Amniotic stem cell (primary cell): Measurements from ENCODE around the gene EMP2.
"Not testable (repeated sequence)": the region's sequence is repeated elsewhere in the genome, so short reads cannot be mapped to it uniquely, and the experiment has no call there.

Source experiments
- DNase-seq: peaks from one replicate; lab custom pipeline; 2025; lab: John Stamatoyannopoulos, UW

The EMP2 gene

DNA sequence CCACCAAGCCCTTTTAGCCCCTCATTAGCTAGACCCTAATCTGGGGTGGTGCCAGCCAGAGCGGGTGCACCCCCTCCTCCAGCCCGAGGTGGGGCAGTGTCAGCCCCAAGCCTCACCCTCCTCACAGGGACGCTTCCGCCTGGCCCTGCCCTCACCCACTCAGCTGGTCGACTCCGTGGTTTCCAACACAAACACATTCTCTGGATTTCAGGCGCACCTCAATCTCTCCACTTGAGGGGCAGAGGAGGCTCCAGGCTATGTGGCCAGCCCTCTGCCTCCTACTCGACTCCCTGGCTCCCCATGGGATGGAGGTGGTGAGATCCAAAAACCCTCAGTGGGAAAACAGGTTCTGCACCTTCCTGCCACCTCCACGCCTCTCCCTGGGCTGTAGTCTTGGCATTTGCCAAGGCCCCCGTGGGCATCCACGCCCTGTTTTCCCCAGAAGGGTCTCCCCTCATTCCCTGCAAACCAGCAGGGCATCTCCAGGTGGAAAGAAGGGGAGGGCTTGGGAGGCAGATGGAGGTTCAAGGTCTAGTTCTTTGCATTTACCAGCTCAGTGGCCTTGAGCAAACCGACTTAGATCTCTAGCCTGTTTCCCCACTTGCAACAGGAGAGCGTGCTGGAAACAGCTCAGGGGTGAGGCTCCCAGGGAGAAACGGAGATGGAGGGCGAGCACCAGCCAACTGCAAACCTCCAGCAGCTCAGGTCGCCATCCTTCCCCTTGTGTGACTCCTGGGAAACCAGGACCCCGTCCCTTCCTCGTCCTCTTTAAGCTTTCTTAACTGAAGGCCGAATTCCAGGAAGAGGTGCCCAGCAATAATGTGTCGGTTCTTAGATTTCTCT is 1.7 kb downstream of the EMP2 start:
- DNase-seq = no peak

DNA sequence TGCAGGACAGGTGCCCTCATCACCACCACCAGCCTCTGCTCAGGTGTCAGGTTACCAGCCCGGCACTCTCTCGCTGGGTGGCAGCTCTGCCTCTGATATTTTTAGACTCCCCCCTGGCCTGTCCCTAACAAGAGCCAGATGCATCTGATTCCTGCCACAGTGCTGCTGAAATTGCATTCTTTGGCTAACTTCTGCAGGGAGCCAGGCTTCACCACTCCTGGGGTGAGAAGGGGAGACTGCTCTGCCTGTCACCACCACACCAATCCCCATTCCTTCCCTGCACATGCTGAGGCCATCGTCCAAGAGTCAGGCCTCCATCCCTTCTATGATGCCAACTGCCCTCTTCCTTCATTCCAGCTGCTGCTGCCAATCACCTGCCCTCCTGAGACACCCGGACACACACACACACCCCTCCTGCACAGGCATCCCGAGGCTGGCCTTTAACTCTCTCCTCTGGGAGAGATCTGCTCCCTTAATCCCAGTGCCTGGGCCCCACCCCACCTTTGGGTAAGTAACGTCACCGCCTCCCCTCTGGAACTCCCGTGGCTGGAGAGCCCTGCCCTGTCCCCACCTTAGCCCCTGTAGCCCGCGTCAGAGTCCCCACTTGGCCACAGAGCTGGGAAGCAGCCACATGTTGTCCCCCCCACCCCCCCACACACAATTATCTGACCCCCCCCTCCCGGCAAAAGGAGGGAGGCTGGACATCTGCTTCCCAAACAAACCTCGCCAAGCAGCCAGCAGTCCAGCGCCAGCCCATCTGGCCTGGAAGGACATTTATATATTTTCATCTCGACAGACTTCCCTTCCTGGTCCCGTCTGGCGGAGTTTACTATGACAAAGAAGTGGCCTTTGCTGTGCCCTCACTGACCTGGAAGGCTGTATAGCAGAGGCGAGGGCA is 2.8 kb downstream of the EMP2 start:
- no peak for DNase-seq

DNA sequence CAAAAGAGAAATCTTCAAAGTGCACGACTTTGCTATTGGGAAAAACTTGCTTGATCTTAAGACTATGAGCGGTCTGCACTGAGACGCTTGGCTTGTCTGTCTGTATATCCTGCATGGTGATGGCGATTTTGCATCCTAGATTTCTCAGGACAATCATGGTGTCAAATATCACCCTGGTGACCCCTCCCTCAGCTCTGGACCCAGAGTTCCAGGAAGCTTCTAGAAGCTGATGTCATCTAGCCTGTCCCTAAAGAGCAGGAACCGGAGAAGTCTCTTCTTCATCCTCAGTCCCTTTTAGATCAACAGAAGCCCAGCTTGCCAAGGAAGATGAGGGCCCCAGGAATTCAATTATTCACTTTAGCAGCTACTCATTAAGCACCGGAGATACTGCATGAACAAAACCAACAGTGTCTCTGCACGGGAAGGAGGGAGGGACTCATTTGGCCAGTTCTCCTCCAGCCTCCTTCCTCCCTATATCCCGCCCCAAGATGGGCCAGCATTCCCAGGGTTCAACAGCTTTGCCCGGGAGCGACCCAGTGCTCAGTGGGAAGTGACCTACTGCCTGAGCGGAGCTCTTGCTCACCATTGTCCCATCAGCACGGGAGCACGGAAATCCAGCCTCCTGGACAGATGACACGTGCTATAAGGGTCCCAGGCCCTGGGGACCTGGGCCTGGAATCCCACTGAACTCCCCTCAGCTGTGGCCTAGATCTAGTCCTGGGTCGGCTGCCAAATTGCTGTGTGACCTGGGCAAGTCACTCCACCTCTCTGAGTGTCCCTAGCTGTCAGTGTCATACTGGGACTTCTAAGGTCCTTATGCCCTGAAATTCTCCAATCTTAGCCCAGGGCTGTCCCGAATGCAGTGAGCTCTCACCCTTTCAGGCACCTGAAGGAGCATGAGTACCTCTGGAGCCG is 3.8 kb downstream of the EMP2 start:
- DNase-seq = no peak

GRCh38 chr16:10575506-10576130 is 4.8 kb downstream of the EMP2 start:
- DNase-seq = no peak

DNA sequence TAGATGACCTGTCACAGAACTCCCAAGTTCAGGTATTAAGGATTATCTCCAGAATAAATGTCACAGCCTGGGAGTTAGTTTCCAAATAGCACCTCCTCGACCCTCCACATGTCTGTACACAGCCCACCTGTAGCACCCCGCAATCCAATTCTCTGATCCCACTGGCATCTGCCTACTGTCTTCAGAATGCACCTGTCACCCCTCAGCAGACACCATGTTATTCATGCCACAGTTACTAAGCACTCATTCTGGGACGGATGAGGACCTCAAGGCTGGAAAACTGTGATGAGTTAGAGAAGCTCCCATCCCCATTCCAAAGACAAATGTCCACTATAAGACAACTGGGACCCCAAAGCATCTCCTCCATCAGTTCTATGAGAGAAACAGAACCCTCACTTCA is 7.8 kb downstream of the EMP2 start:
- DNase-seq = no peak

DNA sequence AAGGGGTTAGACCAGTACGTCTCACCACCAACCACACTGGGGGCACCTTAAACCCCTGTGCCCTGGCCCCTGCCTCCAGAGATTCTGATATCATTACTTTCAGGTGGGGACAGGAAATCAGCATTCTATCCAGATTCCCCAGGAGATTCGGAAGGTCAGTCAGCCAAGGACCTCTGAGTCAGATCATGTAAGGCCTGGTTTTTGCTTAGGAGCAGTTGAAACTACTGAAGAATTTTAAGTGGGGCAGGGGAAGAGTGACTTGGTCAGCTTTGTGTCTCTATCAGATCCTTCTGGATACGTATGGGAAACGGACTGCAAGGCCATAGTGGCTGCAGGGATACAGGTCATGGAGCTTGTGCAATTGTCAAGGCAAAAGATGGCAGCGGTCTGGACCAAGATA is 9.0 kb downstream of the EMP2 start:
- no peak for DNase-seq

DNA sequence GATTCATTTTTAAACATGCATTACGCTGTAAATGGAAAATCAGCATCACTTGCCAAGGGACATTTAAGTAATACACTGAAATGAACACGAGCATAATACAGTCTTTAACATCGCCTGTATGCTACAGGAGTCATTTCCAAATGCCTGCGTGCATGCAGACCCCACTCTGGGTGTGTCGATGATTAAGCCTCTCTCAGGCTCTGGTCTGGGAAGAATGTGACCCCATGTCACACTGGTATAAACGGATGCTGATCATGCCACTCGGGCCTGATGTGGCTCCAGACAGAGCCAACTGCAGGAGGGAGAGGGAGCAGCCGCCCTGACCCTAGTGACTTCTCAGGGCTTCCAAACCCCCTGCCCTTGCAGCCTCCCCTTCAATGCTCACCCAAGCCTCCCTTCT is 10.8 kb downstream of the EMP2 start:
- DNase-seq = no peak

GRCh38 chr16:10566613-10567012 is 13.8 kb downstream of the EMP2 start:
- no peak for DNase-seq

DNA sequence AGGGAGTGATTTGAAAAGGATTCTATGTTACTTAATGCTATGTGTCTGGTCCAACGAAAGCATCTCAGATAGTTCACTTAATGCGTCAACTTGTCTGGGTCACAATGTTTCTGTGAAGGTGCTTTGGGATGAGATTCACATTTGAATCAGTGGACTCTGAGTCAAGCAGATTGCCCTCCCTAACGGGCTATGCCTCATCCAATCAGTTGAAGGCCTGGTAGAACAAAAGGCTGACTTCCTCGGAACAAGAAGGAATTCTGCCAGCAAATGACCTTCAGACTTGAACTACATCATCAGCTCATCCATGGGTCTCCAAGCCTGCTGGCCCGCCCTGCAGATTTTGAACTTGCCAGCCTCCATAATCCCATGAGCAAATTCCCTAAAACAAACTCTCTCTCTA is 15.2 kb downstream of the EMP2 start:
- no peak for DNase-seq

GRCh38 chr16:10564591-10564990 is 15.8 kb downstream of the EMP2 start:
- DNase-seq = no peak

GRCh38 chr16:10562361-10562899 is 18.0 kb downstream of the EMP2 start:
- no peak for DNase-seq

DNA sequence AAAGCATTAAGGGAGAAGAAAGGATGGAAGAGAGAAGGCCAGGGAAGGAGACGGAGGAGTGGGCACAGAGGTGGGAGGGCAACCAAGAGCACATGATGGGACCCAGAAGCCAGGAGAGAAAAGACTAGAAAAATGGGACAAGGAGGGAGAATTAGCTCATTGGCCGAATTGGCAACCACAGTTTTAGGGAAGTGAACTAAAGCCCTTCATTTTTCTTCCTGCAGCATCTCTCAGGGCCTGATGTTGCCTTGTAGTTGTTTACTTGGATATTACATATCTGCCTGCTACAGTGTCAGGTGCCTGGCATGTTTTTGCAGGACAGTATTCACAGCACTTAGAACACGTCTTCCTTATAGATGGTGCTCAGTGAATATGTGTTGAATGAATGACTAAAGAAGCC is 19.0 kb downstream of the EMP2 start:
- DNase-seq = no peak

- DNase-seq = no peak
Observed at GRCh38 chr16:10561001-10561400, 19.4 kb downstream of the EMP2 start.

DNA sequence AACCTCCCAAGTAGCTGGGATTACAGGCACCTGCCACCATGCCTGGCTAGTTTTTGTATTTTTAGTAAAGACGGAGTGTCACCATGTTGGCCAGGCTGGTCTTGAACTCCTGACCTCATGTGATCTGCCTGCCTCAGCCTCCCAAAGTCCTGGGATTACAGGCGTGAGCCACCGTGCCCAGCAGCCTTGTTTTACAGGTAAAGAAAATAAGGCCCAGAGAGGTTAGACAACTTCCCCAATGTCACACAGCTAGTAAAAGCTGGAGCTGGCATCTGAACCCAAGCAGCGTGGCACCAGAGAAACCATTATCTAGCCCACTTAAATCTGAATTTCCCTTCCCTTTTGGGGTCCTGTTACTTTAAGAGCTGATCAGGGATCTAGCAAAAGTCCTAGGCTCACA is 20.6 kb downstream of the EMP2 start:
- not testable (repeated sequence) for DNase-seq

GRCh38 chr16:10558746-10559641 is 21.4 kb downstream of the EMP2 start:
- no peak for DNase-seq

- no peak for DNase-seq
Observed at GRCh38 chr16:10558305-10558704, 22.1 kb downstream of the EMP2 start.

GRCh38 chr16:10557750-10558149 is 22.6 kb downstream of the EMP2 start:
- no peak for DNase-seq

DNA sequence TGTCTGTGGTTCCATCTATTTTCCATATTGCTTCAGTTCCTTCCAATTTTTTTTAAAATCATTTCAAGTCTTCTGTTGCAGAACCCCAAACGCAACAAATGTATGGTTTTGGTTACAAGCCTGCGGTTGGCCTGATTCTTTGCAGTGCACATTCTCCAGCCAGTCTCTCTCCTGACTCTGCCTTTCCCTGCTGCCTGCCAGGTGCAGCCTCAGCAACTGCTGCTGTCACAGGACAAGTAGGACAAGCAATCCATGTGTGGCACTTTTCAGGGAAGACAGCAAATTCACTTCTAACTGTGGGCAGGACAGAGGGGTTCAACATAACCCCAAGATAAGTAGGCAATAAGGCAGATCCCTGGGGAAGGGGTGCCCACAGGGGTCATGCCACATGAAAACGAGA is 24.2 kb downstream of the EMP2 start:
- no peak for DNase-seq

DNA sequence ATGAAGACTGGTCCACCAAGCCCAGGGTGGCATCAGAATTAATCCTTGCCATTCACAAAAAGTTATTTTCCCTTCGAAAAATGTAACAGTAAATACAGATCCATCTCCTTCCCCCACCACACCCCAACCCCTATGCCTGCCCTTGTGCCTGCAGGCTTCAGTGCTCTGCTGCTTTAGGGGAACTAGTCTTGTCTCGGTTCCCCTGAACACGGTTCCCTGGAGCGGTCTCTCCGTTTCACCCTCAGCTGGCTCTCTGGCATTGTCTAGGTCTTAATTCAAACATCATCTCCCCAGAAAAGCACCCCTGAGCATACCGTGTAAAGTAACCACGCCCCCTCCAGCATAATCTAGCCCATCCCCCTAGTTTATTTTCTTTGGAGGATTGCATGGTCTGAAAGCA is 25.8 kb downstream of the EMP2 start:
- DNase-seq = no peak

- DNase-seq = no peak
Observed at GRCh38 chr16:10552998-10553491, 27.4 kb downstream of the EMP2 start.
